H9 (cell line): ENCODE measurements around the gene NXN. TPM values are rescaled to one million over a fixed set of nuclear protein-coding genes. Genes with fewer than 3 reads are reported as not detected.

Experiments
- DNase-seq: peaks from one replicate; pipeline ENCODE4 v3.0.0-alpha.2; 2017
- H2AFZ ChIP-seq: one replicate; pipeline ENCODE4 v1.6.1; 2013; ENCODE audit warnings: mild to moderate bottlenecking, low read length, control low read depth, moderate library complexity
- H2AK5ac ChIP-seq: 2 replicates; pipeline ENCODE4 v1.6.1; 2013; ENCODE audit warnings: low read length, control low read depth, mixed read lengths; ENCODE audit not compliant: insufficient read length
- H2BK120ac ChIP-seq: one replicate; pipeline ENCODE4 v1.6.1; 2013; ENCODE audit warnings: low read depth, mild to moderate bottlenecking, low read length, control low read depth, inconsistent platforms; ENCODE audit not compliant: poor library complexity, severe bottlenecking
- H2BK12ac ChIP-seq: 2 replicates; pipeline ENCODE4 v1.6.1; 2013; ENCODE audit warnings: low read length, control low read depth, mixed read lengths, low read depth; ENCODE audit not compliant: insufficient read length
- H2BK15ac ChIP-seq: 2 replicates; pipeline ENCODE4 v1.6.1; 2013; ENCODE audit warnings: low read depth, low read length, control low read depth
- H2BK20ac ChIP-seq: one replicate; pipeline ENCODE4 v1.6.1; 2013; ENCODE audit warnings: low read depth, mild to moderate bottlenecking, low read length, control low read depth, inconsistent platforms; ENCODE audit not compliant: poor library complexity, severe bottlenecking
- H2BK5ac ChIP-seq: 2 replicates; pipeline ENCODE4 v1.6.1; 2013; ENCODE audit warnings: low read length, control low read depth, mixed read lengths; ENCODE audit not compliant: insufficient read length
- H3K14ac ChIP-seq: 2 replicates; pipeline ENCODE4 v1.6.1; 2013; ENCODE audit warnings: low read length, control low read depth; ENCODE audit not compliant: insufficient read depth
- H3K18ac ChIP-seq: 2 replicates; pipeline ENCODE4 v1.6.1; 2013; ENCODE audit warnings: low read depth, mild to moderate bottlenecking, mixed read lengths, low read length, control low read depth; ENCODE audit not compliant: insufficient read length
- H3K23ac ChIP-seq: 2 replicates; pipeline ENCODE4 v1.6.1; 2013; ENCODE audit warnings: low read length, control low read depth, mixed read lengths, low read depth; ENCODE audit not compliant: insufficient read length
- H3K23me2 ChIP-seq: 2 replicates; pipeline ENCODE4 v1.6.1; 2013; ENCODE audit warnings: low read depth, mild to moderate bottlenecking, mixed read lengths, low read length, control low read depth; ENCODE audit not compliant: insufficient read length, poor library complexity, severe bottlenecking
- H3K27ac ChIP-seq: 2 replicates; pipeline ENCODE4 v1.5.1; 2013; ENCODE audit warnings: low read length, control low read depth, mixed read lengths, low read depth; ENCODE audit not compliant: insufficient read length
- H3K27me3 ChIP-seq: 2 replicates; pipeline ENCODE4 v1.6.1; 2013; ENCODE audit warnings: low read length, control low read depth, inconsistent platforms; ENCODE audit not compliant: insufficient read depth
- H3K4ac ChIP-seq: 2 replicates; pipeline ENCODE4 v1.6.1; 2013; ENCODE audit warnings: low read depth, mild to moderate bottlenecking, control low read depth, inconsistent platforms, low read length, moderate library complexity
- H3K4me1 ChIP-seq: 2 replicates; pipeline ENCODE4 v1.6.1; 2013; ENCODE audit warnings: low read length, control low read depth, inconsistent platforms; ENCODE audit not compliant: insufficient read depth
- H3K4me2 ChIP-seq: 2 replicates; pipeline ENCODE4 v1.6.1; 2013; ENCODE audit warnings: low read length, control low read depth, mixed read lengths; ENCODE audit not compliant: insufficient read length, insufficient read depth
- H3K56ac ChIP-seq: 2 replicates; pipeline ENCODE4 v1.6.1; 2013; ENCODE audit warnings: low read depth, mild to moderate bottlenecking, mixed read lengths, low read length, control low read depth; ENCODE audit not compliant: insufficient read length
- H3K79me1 ChIP-seq: 2 replicates; pipeline ENCODE4 v1.6.1; 2013; ENCODE audit warnings: low read depth, mild to moderate bottlenecking, moderate library complexity, low read length, control low read depth, inconsistent platforms; ENCODE audit not compliant: insufficient read depth, poor library complexity, severe bottlenecking
- H3K79me2 ChIP-seq: 2 replicates; pipeline ENCODE4 v1.6.1; 2013; ENCODE audit warnings: low read length, control low read depth, inconsistent platforms; ENCODE audit not compliant: insufficient read depth
- H3K9ac ChIP-seq: 2 replicates; pipeline ENCODE4 v1.6.1; 2013; ENCODE audit warnings: low read length, control low read depth, mixed read lengths; ENCODE audit not compliant: insufficient read length; ENCODE audit errors: extremely low read depth
- H3K9me3 ChIP-seq: one replicate; pipeline ENCODE4 v1.6.1; 2013; ENCODE audit warnings: low read depth, low read length, inconsistent platforms; ENCODE audit not compliant: control insufficient read depth
- H3T11ph ChIP-seq: one replicate; pipeline ENCODE4 v1.6.1; 2013; ENCODE audit warnings: mild to moderate bottlenecking, low read length, control low read depth, inconsistent platforms
- H4K20me1 ChIP-seq: one replicate; pipeline ENCODE4 v1.6.1; 2013; ENCODE audit not compliant: control insufficient read depth, insufficient read length, insufficient read depth
- H4K5ac ChIP-seq: 2 replicates; pipeline ENCODE4 v1.6.1; 2013; ENCODE audit warnings: low read depth, mild to moderate bottlenecking, mixed read lengths, low read length, control low read depth; ENCODE audit not compliant: insufficient read length
- H4K8ac ChIP-seq: replicated peaks from 2 replicates; pipeline ENCODE4 v1.6.1; 2013; ENCODE audit warnings: low read length, control low read depth, mixed read lengths, low read depth; ENCODE audit not compliant: insufficient read length
- H4K91ac ChIP-seq: 2 replicates; pipeline ENCODE4 v1.6.1; 2013; ENCODE audit warnings: low read depth, mild to moderate bottlenecking, moderate library complexity, mixed read lengths, low read length, control low read depth; ENCODE audit not compliant: insufficient read length
- H3K27ac Mint-ChIP-seq, 3 experiments: 2 replicates in 2 of 3; 3 replicates in 1 of 3; pipeline ENCODE4 v1.8.0; 2020 to 2021; ENCODE audit warnings: mixed read lengths in 3 of 3, mild to moderate bottlenecking in 1 of 3, moderate library complexity in 1 of 3
- H3K27me3 Mint-ChIP-seq: 2 replicates; pipeline ENCODE4 v1.8.0; 2021; ENCODE audit warnings: low read depth, mild to moderate bottlenecking, moderate library complexity, mixed read lengths
- H3K36me3 Mint-ChIP-seq, 3 experiments: 2 replicates in 2 of 3; 3 replicates in 1 of 3; pipeline ENCODE4 v1.8.0; 2020 to 2021; ENCODE audit warnings: low read depth in 3 of 3, mixed read lengths in 3 of 3; ENCODE audit not compliant: insufficient read depth in 1 of 3
- H3K4me1 Mint-ChIP-seq, 2 experiments: 2 replicates each; pipeline ENCODE4 v1.8.0; 2020; ENCODE audit warnings: mixed read lengths in 2 of 2
- H3K4me3 Mint-ChIP-seq, 2 experiments: 2 replicates in 1 of 2; 3 replicates in 1 of 2; pipeline ENCODE4 v1.8.0; 2020 to 2021; ENCODE audit warnings: mild to moderate bottlenecking in 2 of 2, mixed read lengths in 2 of 2, moderate library complexity in 1 of 2
- H3K9me3 Mint-ChIP-seq, 2 experiments: 2 replicates in 1 of 2; 3 replicates in 1 of 2; pipeline ENCODE4 v1.8.0; 2020; ENCODE audit warnings: mild to moderate bottlenecking in 2 of 2, mixed read lengths in 2 of 2, moderate library complexity in 1 of 2
- CTCF ChIP-seq: fragments of 200-600 bp; sonication (generic); conservative IDR thresholded peaks from 3 replicates; pipeline ENCODE4 v1.8.0; 2021; ENCODE audit warnings: antibody characterized with exemption, mild to moderate bottlenecking
- WGBS: extraction: QIAGEN DNeasy Blood & Tissue Kit; methylation state at CpG from one replicate; pipeline ENCODE4 v1.1.7; 2013; ENCODE audit warnings: missing lambda C conversion rate, low lambda C conversion rate, mixed read lengths; ENCODE audit not compliant: insufficient read length; ENCODE audit errors: extremely low coverage; 5-methylcytosine and 5-hydroxymethylcytosine counted together
- total RNA-seq: library from RNA; stranded (reverse); gene quantifications from 2 replicates; pipeline ENCODE4 v1.2.1, GENCODE V29; 2021

NXN gene
- total RNA-seq, 1 experiment from 2014 or later, result 93.6 TPM

DNA sequence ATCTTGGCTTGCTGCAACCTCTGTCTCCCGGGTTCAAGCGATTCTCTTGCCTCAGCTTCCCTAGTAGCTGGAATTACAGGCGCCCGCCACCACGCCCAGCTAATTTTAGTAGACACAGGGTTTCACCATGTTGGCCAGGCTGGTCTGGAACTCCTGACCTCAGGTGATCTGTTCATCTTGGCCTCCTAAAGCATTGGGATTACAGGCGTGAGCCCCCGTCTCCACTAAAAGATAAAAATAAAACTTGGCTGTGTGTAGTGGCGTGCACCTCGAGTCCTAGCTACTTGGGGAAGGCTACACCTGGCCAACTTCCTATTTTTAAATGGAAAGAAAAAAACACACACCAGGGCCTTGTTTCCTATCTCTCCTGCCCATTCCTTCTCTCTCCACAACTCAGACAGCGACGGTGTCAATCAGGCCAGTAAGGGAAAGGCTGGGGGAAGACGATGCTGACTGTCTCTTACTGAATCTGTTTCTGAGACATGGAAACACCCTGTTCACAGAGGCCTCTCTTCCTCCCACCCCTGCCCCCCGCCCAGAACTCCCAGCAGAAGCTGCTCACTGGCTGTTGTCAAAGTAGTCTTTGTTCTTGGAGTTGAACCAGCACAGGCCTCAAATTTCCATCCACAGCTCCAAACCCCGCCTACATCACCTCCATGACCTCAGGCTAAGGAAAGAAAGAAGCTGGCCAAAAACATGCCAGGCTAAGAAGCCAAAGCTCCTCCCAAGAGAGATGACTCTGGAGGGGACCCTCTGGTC, 96.6 kb downstream of the NXN start:
- no peak overlapping the region for H3K9ac ChIP-seq
- H2BK5ac ChIP-seq, result no peak overlapping the region
- H3K23ac ChIP-seq, result no peak overlapping the region
- no peak overlapping the region for H3K27ac ChIP-seq
- H3K4ac ChIP-seq, result no peak overlapping the region
- Mint-ChIP-seq H3K27ac (peak overlapping the region; percentile 65 to 79 (median 75); a peak in 6 of 7 replicates), H3K4me3 (no peak overlapping the region), H3K27me3 (no peaks in the 10 kb centered on the region), H3K36me3 (peaks cover 0 to 3% (median 3%) of the 10 kb centered on the region in 3 experiments; a peak in 3 of 7 replicates), H3K9me3 (no peaks in the 10 kb centered on the region), H3K4me1 (peaks cover 55% of the 10 kb centered on the region in 2 experiments)
- H3K79me2 ChIP-seq, result peaks cover 5% of the 10 kb centered on the region; the same call in 1 of the 2 replicates
- no peak overlapping the region for H3K4me2 ChIP-seq
- H3K27me3 ChIP-seq, result peaks cover 3% of the 10 kb centered on the region; the same call in 1 of the 2 replicates
- H3K18ac ChIP-seq, result no peak overlapping the region
- H2AFZ ChIP-seq, result no peak overlapping the region
- H3K56ac ChIP-seq, result no peak overlapping the region
- H2AK5ac ChIP-seq, result no peak overlapping the region
- H4K20me1 ChIP-seq, result no peaks in the 10 kb centered on the region
- H2BK120ac ChIP-seq, result no peak overlapping the region
- H3K14ac ChIP-seq, result 0 out of 2 replicates have a peak overlapping the region, but pooled peaks have one; percentile 64
- H3K79me1 ChIP-seq, result peaks cover 11% of the 10 kb centered on the region
- no peak overlapping the region for H4K5ac ChIP-seq
- no peak overlapping the region for H2BK20ac ChIP-seq
- TF ChIP-seq CTCF, result no peak
- no peaks in the 10 kb centered on the region for H3K9me3 ChIP-seq
- no peak overlapping the region for H3T11ph ChIP-seq
- no peak overlapping the region for H2BK15ac ChIP-seq
- peak; percentile 75 for DNase-seq
- peaks cover 6% of the 10 kb centered on the region; the same call in 1 of the 2 replicates for H3K4me1 ChIP-seq
- no peaks in the 10 kb centered on the region for H3K23me2 ChIP-seq
- no CpG with 5 or more reads among the region's 14 CpGs for WGBS
- no peak overlapping the region for H4K91ac ChIP-seq
- no peak overlapping the region for H2BK12ac ChIP-seq
- H4K8ac ChIP-seq, result no peak overlapping the region
